Measurements from ENCODE around the gene ERBB3.

The ERBB3 gene

GRCh38 chr12:56117778-56118687, 38.1 kb downstream of the ERBB3 start, which contains the start of gene ZC3H10:
ZC3H10 (plus strand) TSS chr12:56118266; CDS start chr12:56120563, 2,297 bp downstream.
- DNase-seq (ENCODE audit: low spot score) = peak; percentile 98
- Histone ChIP-seq H3K14ac (ENCODE audit: low read length) (no peak within 1 kb of the TSS), H3K18ac (ENCODE audit: low read length) (peak within 1 kb of the TSS; percentile 94), H3K36me3 (replicated peaks in 1 of 2; ENCODE audit: control insufficient read depth in 2 of 2, insufficient read depth in 2 of 2, low read length in 2 of 2) (peaks cover 18 to 51% of the 10 kb centered on the region in 2 donors), H3K27me3 (ENCODE audit: control insufficient read depth in 3 of 3, insufficient read depth in 3 of 3, low read depth in 1 of 3, low read length in 3 of 3) (no peaks in the 10 kb centered on the region), H3K4ac (ENCODE audit: low read length) (no peak within 1 kb of the TSS), H2BK120ac (ENCODE audit: low read depth, low read length) (no peak within 1 kb of the TSS), H3K23ac (ENCODE audit: low read depth, low read length, poor library complexity) (peak within 1 kb of the TSS; percentile 97), H4K8ac (ENCODE audit: low read depth, low read length) (no peak within 1 kb of the TSS), H2AFZ (ENCODE audit: low read length) (peak within 1 kb of the TSS; percentile 84), H3K4me1 (ENCODE audit: control insufficient read depth in 2 of 2, insufficient read depth in 1 of 2, low read depth in 1 of 2, low read length in 2 of 2) (peaks cover 6 to 16% of the 10 kb centered on the region in 2 donors), H3K79me1 (ENCODE audit: low read depth, low read length) (no peaks in the 10 kb centered on the region), H2BK12ac (ENCODE audit: low read length) (no peak within 1 kb of the TSS), H2BK15ac (ENCODE audit: low read length) (no peak within 1 kb of the TSS), H3K9ac (ENCODE audit: low read depth, low read length, poor library complexity) (peak within 1 kb of the TSS; percentile 94), H2BK5ac (ENCODE audit: low read length) (no peak within 1 kb of the TSS), H3K4me3 (ENCODE audit: low read length in 2 of 2) (peak within 1 kb of the TSS; percentile 75 to 89), H3K4me2 (ENCODE audit: insufficient read depth, low read length, poor library complexity, severe bottlenecking) (peak within 1 kb of the TSS; percentile 79), H3K27ac (replicated peaks; ENCODE audit: low read length) (peak within 1 kb of the TSS; percentile 71), H4K91ac (ENCODE audit: low read depth, low read length, poor library complexity) (no peak within 1 kb of the TSS), H3K9me3 (replicated peaks in 1 of 2; ENCODE audit: control insufficient read depth in 2 of 2, insufficient read depth in 1 of 2, low read depth in 1 of 2, low read length in 2 of 2) (peaks cover 0 to 7% of the 10 kb centered on the region in 2 donors), H2AK5ac (ENCODE audit: low read depth, low read length) (no peak within 1 kb of the TSS)
- no CpG with 5 or more reads among the region's 61 CpGs for WGBS, 2 donors (ENCODE audit: extremely low coverage in 2 of 2, insufficient read length in 2 of 2, insufficient replicate concordance in 1 of 2)

- Histone ChIP-seq H3K14ac (ENCODE audit: low read length) (no peak overlapping the region), H4K91ac (ENCODE audit: low read depth, low read length, poor library complexity) (no peak overlapping the region), H3K27ac (replicated peaks; ENCODE audit: low read length) (peak overlapping the region; percentile 71), H3K9ac (ENCODE audit: low read depth, low read length, poor library complexity) (peak overlapping the region; percentile 94), H3K9me3 (replicated peaks in 1 of 2; ENCODE audit: control insufficient read depth in 2 of 2, insufficient read depth in 1 of 2, low read depth in 1 of 2, low read length in 2 of 2) (peaks cover 0 to 7% of the 10 kb centered on the region in 2 donors), H3K23ac (ENCODE audit: low read depth, low read length, poor library complexity) (no peak overlapping the region), H3K27me3 (ENCODE audit: control insufficient read depth in 3 of 3, insufficient read depth in 3 of 3, low read depth in 1 of 3, low read length in 3 of 3) (no peaks in the 10 kb centered on the region), H3K18ac (ENCODE audit: low read length) (no peak overlapping the region), H3K36me3 (replicated peaks in 1 of 2; ENCODE audit: control insufficient read depth in 2 of 2, insufficient read depth in 2 of 2, low read length in 2 of 2) (peaks cover 17 to 43% of the 10 kb centered on the region in 2 donors), H2AK5ac (ENCODE audit: low read depth, low read length) (no peak overlapping the region), H2BK120ac (ENCODE audit: low read depth, low read length) (no peak overlapping the region), H2AFZ (ENCODE audit: low read length) (peak overlapping the region; percentile 84), H2BK12ac (ENCODE audit: low read length) (no peak overlapping the region), H4K8ac (ENCODE audit: low read depth, low read length) (no peak overlapping the region), H2BK5ac (ENCODE audit: low read length) (no peak overlapping the region), H2BK15ac (ENCODE audit: low read length) (no peak overlapping the region), H3K4ac (ENCODE audit: low read length) (no peak overlapping the region), H3K4me2 (ENCODE audit: insufficient read depth, low read length, poor library complexity, severe bottlenecking) (peak overlapping the region; percentile 79), H3K4me1 (ENCODE audit: control insufficient read depth in 2 of 2, insufficient read depth in 1 of 2, low read depth in 1 of 2, low read length in 2 of 2) (peaks cover 6 to 16% of the 10 kb centered on the region in 2 donors), H3K79me1 (ENCODE audit: low read depth, low read length) (no peaks in the 10 kb centered on the region), H3K4me3 (ENCODE audit: low read length in 2 of 2) (peak overlapping the region; percentile 75 to 89)
- WGBS, 2 donors (ENCODE audit: extremely low coverage in 2 of 2, insufficient read length in 2 of 2, insufficient replicate concordance in 1 of 2) = no CpG with 5 or more reads among the region's 13 CpGs
- DNase-seq (ENCODE audit: low spot score) = no peak
Observed at GRCh38 chr12:56118688-56119357, 38.9 kb downstream of the ERBB3 start.

- Histone ChIP-seq H2BK12ac (ENCODE audit: low read length) (no peak overlapping the region), H3K9ac (ENCODE audit: low read depth, low read length, poor library complexity) (no peak overlapping the region), H3K4me2 (ENCODE audit: insufficient read depth, low read length, poor library complexity, severe bottlenecking) (no peak overlapping the region), H3K23ac (ENCODE audit: low read depth, low read length, poor library complexity) (no peak overlapping the region), H3K14ac (ENCODE audit: low read length) (no peak overlapping the region), H4K8ac (ENCODE audit: low read depth, low read length) (no peak overlapping the region), H3K4me3 (ENCODE audit: low read length in 2 of 2) (peak overlapping the region in 1 of 2 donors; percentile 75), H3K18ac (ENCODE audit: low read length) (no peak overlapping the region), H2BK15ac (ENCODE audit: low read length) (no peak overlapping the region), H3K4me1 (ENCODE audit: control insufficient read depth in 2 of 2, insufficient read depth in 1 of 2, low read depth in 1 of 2, low read length in 2 of 2) (peaks cover 6 to 16% of the 10 kb centered on the region in 2 donors), H2BK5ac (ENCODE audit: low read length) (no peak overlapping the region), H2AFZ (ENCODE audit: low read length) (no peak overlapping the region), H3K27ac (replicated peaks; ENCODE audit: low read length) (no peak overlapping the region), H3K79me1 (ENCODE audit: low read depth, low read length) (no peaks in the 10 kb centered on the region), H2AK5ac (ENCODE audit: low read depth, low read length) (no peak overlapping the region), H3K27me3 (ENCODE audit: control insufficient read depth in 3 of 3, insufficient read depth in 3 of 3, low read depth in 1 of 3, low read length in 3 of 3) (no peaks in the 10 kb centered on the region), H2BK120ac (ENCODE audit: low read depth, low read length) (no peak overlapping the region), H3K9me3 (replicated peaks in 1 of 2; ENCODE audit: control insufficient read depth in 2 of 2, insufficient read depth in 1 of 2, low read depth in 1 of 2, low read length in 2 of 2) (peaks cover 0 to 7% of the 10 kb centered on the region in 2 donors), H4K91ac (ENCODE audit: low read depth, low read length, poor library complexity) (no peak overlapping the region), H3K4ac (ENCODE audit: low read length) (no peak overlapping the region), H3K36me3 (replicated peaks in 1 of 2; ENCODE audit: control insufficient read depth in 2 of 2, insufficient read depth in 2 of 2, low read length in 2 of 2) (peaks cover 19 to 42% of the 10 kb centered on the region in 2 donors)
- WGBS, 2 donors (ENCODE audit: extremely low coverage in 2 of 2, insufficient read length in 2 of 2, insufficient replicate concordance in 1 of 2) = no CpG with 5 or more reads among the region's 2 CpGs
- peak; percentile 72 for DNase-seq (ENCODE audit: low spot score)
Observed at GRCh38 chr12:56119361-56119796, 39.4 kb downstream of the ERBB3 start.

All from neuronal stem cell (in vitro differentiated cells).